Mucosa of rectum (tissue), 2 donors: Measurements from ENCODE around the gene RASGRP3.
"Not testable (repeated sequence)": the region's sequence is repeated elsewhere in the genome, so short reads cannot be mapped to it uniquely, and the experiment has no call there.

Source experiments
- H3K27ac ChIP-seq, 2 donors: one replicate each; pipeline ENCODE4 v1.7.0; 2013; ENCODE audit warnings: inconsistent platforms in 2 of 2, low read depth in 2 of 2, low read length in 2 of 2
- H3K27me3 ChIP-seq, 2 donors: one replicate each; pipeline ENCODE4 v1.7.0; 2013; ENCODE audit warnings: low read length in 2 of 2; ENCODE audit not compliant: control insufficient read depth in 2 of 2, insufficient read depth in 2 of 2
- H3K36me3 ChIP-seq, 2 donors: one replicate each; pipeline ENCODE4 v1.7.0; 2013; ENCODE audit warnings: low read length in 2 of 2; ENCODE audit not compliant: control insufficient read depth in 2 of 2, insufficient read depth in 2 of 2
- H3K4me1 ChIP-seq, 2 donors: one replicate each; pipeline ENCODE4 v1.7.0; 2013; ENCODE audit warnings: low read length in 2 of 2, mild to moderate bottlenecking in 1 of 2; ENCODE audit not compliant: control insufficient read depth in 2 of 2, insufficient read depth in 2 of 2
- H3K4me3 ChIP-seq, 2 donors: one replicate each; pipeline ENCODE4 v1.7.0; 2013; ENCODE audit warnings: low read length in 2 of 2
- H3K9ac ChIP-seq, 2 donors: one replicate each; pipeline ENCODE4 v1.7.0; 2013; ENCODE audit warnings: low read length in 2 of 2, low read depth in 1 of 2, mild to moderate bottlenecking in 1 of 2
- H3K9me3 ChIP-seq, 2 donors: one replicate each; pipeline ENCODE4 v1.7.0; 2013; ENCODE audit warnings: low read length in 2 of 2; ENCODE audit not compliant: control insufficient read depth in 2 of 2
- donor health status: healthy.
- donor health status: Normal muscosa, but diverticular disease.

The RASGRP3 gene

GRCh38 chr2:33453905-33454479 lies 22.5 kb upstream of the RASGRP3 start:
- Histone ChIP-seq H3K4me1 (no peaks in the 10 kb centered on the region), H3K36me3 (no peaks in the 10 kb centered on the region), H3K9me3 (peaks cover 0 to 2% of the 10 kb centered on the region in 2 donors), H3K27ac (no peak overlapping the region), H3K4me3 (no peak overlapping the region), H3K27me3 (no peaks in the 10 kb centered on the region), H3K9ac (no peak overlapping the region)

GRCh38 chr2:33457556-33458247 lies 18.7 kb upstream of the RASGRP3 start:
- Histone ChIP-seq H3K36me3 (no peaks in the 10 kb centered on the region), H3K4me3 (no peak overlapping the region), H3K4me1 (no peaks in the 10 kb centered on the region), H3K9ac (no peak overlapping the region), H3K27ac (no peak overlapping the region), H3K27me3 (no peaks in the 10 kb centered on the region), H3K9me3 (no peaks in the 10 kb centered on the region)

- H3K9ac ChIP-seq = no peak overlapping the region
- no peak overlapping the region for H3K4me3 ChIP-seq
- no peaks in the 10 kb centered on the region for H3K36me3 ChIP-seq
- H3K27me3 ChIP-seq = no peaks in the 10 kb centered on the region
- H3K4me1 ChIP-seq = no peaks in the 10 kb centered on the region
- H3K9me3 ChIP-seq = no peaks in the 10 kb centered on the region
- no peak overlapping the region for H3K27ac ChIP-seq
Measured at GRCh38 chr2:33458248-33458819, 18.1 kb upstream of the RASGRP3 start.

GRCh38 chr2:33459745-33460144 lies 16.7 kb upstream of the RASGRP3 start:
- no peaks in the 10 kb centered on the region for H3K36me3 ChIP-seq
- H3K4me3 ChIP-seq = no peak overlapping the region
- no peaks in the 10 kb centered on the region for H3K9me3 ChIP-seq
- H3K27me3 ChIP-seq = no peaks in the 10 kb centered on the region
- H3K4me1 ChIP-seq = no peaks in the 10 kb centered on the region
- H3K9ac ChIP-seq = no peak overlapping the region
- no peak overlapping the region for H3K27ac ChIP-seq

- H3K27me3 ChIP-seq, H3K4me1 ChIP-seq, H3K9me3 ChIP-seq, H3K4me3 ChIP-seq, H3K36me3 ChIP-seq, H3K9ac ChIP-seq, H3K27ac ChIP-seq: not testable (repeated sequence)
Measured at GRCh38 chr2:33462512-33462911, 13.9 kb upstream of the RASGRP3 start.

- H3K9me3 ChIP-seq = no peaks in the 10 kb centered on the region
- H3K4me3 ChIP-seq = no peak overlapping the region
- no peaks in the 10 kb centered on the region for H3K36me3 ChIP-seq
- no peaks in the 10 kb centered on the region for H3K27me3 ChIP-seq
- H3K4me1 ChIP-seq = no peaks in the 10 kb centered on the region
- H3K27ac ChIP-seq = no peak overlapping the region
- H3K9ac ChIP-seq = no peak overlapping the region
Measured at GRCh38 chr2:33467413-33467812, 9.0 kb upstream of the RASGRP3 start.

- Histone ChIP-seq H3K9ac (no peak overlapping the region), H3K27me3 (no peaks in the 10 kb centered on the region), H3K4me3 (no peak overlapping the region), H3K4me1 (no peaks in the 10 kb centered on the region), H3K9me3 (no peaks in the 10 kb centered on the region), H3K36me3 (no peaks in the 10 kb centered on the region), H3K27ac (no peak overlapping the region)
Measured at GRCh38 chr2:33469238-33469637, 7.2 kb upstream of the RASGRP3 start.

- Histone ChIP-seq H3K27ac (peak overlapping the region; percentile 79 to 89), H3K4me3 (peak overlapping the region; percentile 76 to 96), H3K9ac (peak overlapping the region; percentile 66 to 78), H3K4me1 (peaks cover 9% of the 10 kb centered on the region in 2 donors), H3K9me3 (no peaks in the 10 kb centered on the region), H3K36me3 (no peaks in the 10 kb centered on the region), H3K27me3 (no peaks in the 10 kb centered on the region)
Measured at GRCh38 chr2:33475224-33476130, 972 bp upstream of the RASGRP3 start.

- no peaks in the 10 kb centered on the region for H3K27me3 ChIP-seq
- peaks cover 9% of the 10 kb centered on the region in 2 donors for H3K4me1 ChIP-seq
- peak overlapping the region; percentile 79 to 89 for H3K27ac ChIP-seq
- no peaks in the 10 kb centered on the region for H3K9me3 ChIP-seq
- peak overlapping the region; percentile 76 to 96 for H3K4me3 ChIP-seq
- H3K36me3 ChIP-seq = no peaks in the 10 kb centered on the region
- H3K9ac ChIP-seq = peak overlapping the region; percentile 66 to 78
Measured at GRCh38 chr2:33476793-33477190, 343 bp downstream of the RASGRP3 start.
